Smooth muscle cell (in vitro differentiated cells): ENCODE results near the gene VWF. TPM values are rescaled to one million over a fixed set of nuclear protein-coding genes. Genes with fewer than 3 reads are reported as not detected.

Experiments
- DNase-seq: peaks from one replicate; lab custom pipeline; 2025; ENCODE audit not compliant: unreplicated experiment; lab: John Stamatoyannopoulos, UW
- H2AFZ ChIP-seq: fragments of 200-600 bp; sonication (generic); 2 replicates; pipeline ENCODE4 v1.6.0; 2016; ENCODE audit warnings: antibody characterized with exemption, low read depth, mild to moderate bottlenecking
- H3F3A ChIP-seq: fragments of 200-600 bp; sonication (generic); 2 replicates; pipeline ENCODE4 v1.6.0; 2017; ENCODE audit warnings: antibody characterized with exemption, low read depth
- H3K27ac ChIP-seq: fragments of 200-600 bp; sonication (generic); 2 replicates; pipeline ENCODE4 v1.5.1; 2016; ENCODE audit warnings: low read depth, mild to moderate bottlenecking
- H3K27me3 ChIP-seq: fragments of 200-600 bp; sonication (generic); 2 replicates; pipeline ENCODE4 v1.6.1; 2016; ENCODE audit warnings: low read depth, mild to moderate bottlenecking
- H3K36me3 ChIP-seq: fragments of 200-600 bp; sonication (generic); 2 replicates; pipeline ENCODE4 v1.5.1; 2016; ENCODE audit warnings: low read depth
- H3K4me1 ChIP-seq: fragments of 200-600 bp; sonication (generic); 2 replicates; pipeline ENCODE4 v1.5.1; 2016; ENCODE audit warnings: low read depth
- H3K4me2 ChIP-seq: fragments of 200-600 bp; sonication (generic); 2 replicates; pipeline ENCODE4 v1.6.0; 2016; ENCODE audit warnings: mild to moderate bottlenecking
- H3K4me3 ChIP-seq: fragments of 200-600 bp; sonication (generic); 2 replicates; pipeline ENCODE4 v1.5.1; 2016; ENCODE audit warnings: mild to moderate bottlenecking
- H3K79me2 ChIP-seq: fragments of 200-600 bp; sonication (generic); 2 replicates; pipeline ENCODE4 v1.6.0; 2016; ENCODE audit warnings: low read depth, mild to moderate bottlenecking
- H3K9ac ChIP-seq: fragments of 200-600 bp; sonication (generic); 2 replicates; pipeline ENCODE4 v1.6.0; 2016; ENCODE audit warnings: low read depth
- H3K9me3 ChIP-seq: fragments of 200-600 bp; sonication (generic); replicated peaks from 2 replicates; pipeline ENCODE4 v1.5.1; 2016; ENCODE audit warnings: low read depth
- H4K20me1 ChIP-seq: fragments of 200-600 bp; sonication (generic); 2 replicates; pipeline ENCODE4 v1.6.0; 2016; ENCODE audit warnings: low read depth
- WGBS: methylation state at CpG from one replicate; pipeline ENCODE4 v1.1.7; 2016; ENCODE audit warnings: low lambda C conversion rate; 5-methylcytosine and 5-hydroxymethylcytosine counted together
- polyA plus RNA-seq: library from polyadenylated mRNA; unstranded; fragments of >200 nt; fragmentation: Nextera tagmentation; extraction: Ambion mirVana; gene quantifications from 2 replicates; pipeline ENCODE4 v1.2.1, GENCODE V29; 2016
- total RNA-seq: library from RNA; depleted of rRNA; stranded (reverse); fragments of >200 nt; gene quantifications from 2 replicates; pipeline ENCODE4 v1.2.3, GENCODE V29; 2014
- TF ChIP-seq, protein P1 (sequence below): fragments of 200-600 bp; sonication (generic); IDR thresholded peaks from 2 replicates; pipeline ENCODE4 v1.5.1; 2017; ENCODE audit warnings: borderline replicate concordance, mild to moderate bottlenecking, antibody characterized with exemption; ENCODE audit not compliant: insufficient read depth, poor library complexity, severe bottlenecking

VWF gene
- total and polyA plus RNA-seq, 2 experiments from 2014 or later = 0.19 TPM; not detected in 1

- TF ChIP-seq, protein P1, sequence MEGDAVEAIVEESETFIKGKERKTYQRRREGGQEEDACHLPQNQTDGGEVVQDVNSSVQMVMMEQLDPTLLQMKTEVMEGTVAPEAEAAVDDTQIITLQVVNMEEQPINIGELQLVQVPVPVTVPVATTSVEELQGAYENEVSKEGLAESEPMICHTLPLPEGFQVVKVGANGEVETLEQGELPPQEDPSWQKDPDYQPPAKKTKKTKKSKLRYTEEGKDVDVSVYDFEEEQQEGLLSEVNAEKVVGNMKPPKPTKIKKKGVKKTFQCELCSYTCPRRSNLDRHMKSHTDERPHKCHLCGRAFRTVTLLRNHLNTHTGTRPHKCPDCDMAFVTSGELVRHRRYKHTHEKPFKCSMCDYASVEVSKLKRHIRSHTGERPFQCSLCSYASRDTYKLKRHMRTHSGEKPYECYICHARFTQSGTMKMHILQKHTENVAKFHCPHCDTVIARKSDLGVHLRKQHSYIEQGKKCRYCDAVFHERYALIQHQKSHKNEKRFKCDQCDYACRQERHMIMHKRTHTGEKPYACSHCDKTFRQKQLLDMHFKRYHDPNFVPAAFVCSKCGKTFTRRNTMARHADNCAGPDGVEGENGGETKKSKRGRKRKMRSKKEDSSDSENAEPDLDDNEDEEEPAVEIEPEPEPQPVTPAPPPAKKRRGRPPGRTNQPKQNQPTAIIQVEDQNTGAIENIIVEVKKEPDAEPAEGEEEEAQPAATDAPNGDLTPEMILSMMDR = peak; percentile 94
Measured at GRCh38 chr12:6062757-6063735, 61.4 kb downstream of the VWF start.

GRCh38 chr12:6062395-6062756 is 62.1 kb downstream of the VWF start:
- Histone ChIP-seq H3K4me2 (no peak overlapping the region), H3K9ac (no peak overlapping the region), H3K9me3 (no peaks in the 10 kb centered on the region), H3K36me3 (no peaks in the 10 kb centered on the region), H3K27me3 (no peaks in the 10 kb centered on the region), H3K79me2 (no peaks in the 10 kb centered on the region), H3K27ac (no peak overlapping the region), H3K4me1 (peaks cover 4% of the 10 kb centered on the region), H3F3A (peaks cover 9% of the 10 kb centered on the region), H3K4me3 (no peak overlapping the region), H4K20me1 (no peaks in the 10 kb centered on the region), H2AFZ (no peak overlapping the region)
- no peak for DNase-seq
- TF ChIP-seq, protein P1 = no peak
- WGBS = 72% methylated on average over 3 of the region's 3 CpGs

More at GRCh38 chr12:6062757-6063735, 61.4 kb downstream of the VWF start:
- Histone ChIP-seq H3K9ac (no peak overlapping the region), H3K4me1 (peaks cover 1% of the 10 kb centered on the region), H3K27me3 (no peaks in the 10 kb centered on the region), H3K4me3 (no peak overlapping the region), H3K9me3 (no peaks in the 10 kb centered on the region), H3K27ac (no peak overlapping the region), H2AFZ (no peak overlapping the region), H3K79me2 (no peaks in the 10 kb centered on the region), H3F3A (peaks cover 4% of the 10 kb centered on the region), H4K20me1 (no peaks in the 10 kb centered on the region), H3K36me3 (no peaks in the 10 kb centered on the region), H3K4me2 (no peak overlapping the region)
- 61% methylated on average over 20 of the region's 20 CpGs for WGBS
- DNase-seq = peak; percentile 13

DNA sequence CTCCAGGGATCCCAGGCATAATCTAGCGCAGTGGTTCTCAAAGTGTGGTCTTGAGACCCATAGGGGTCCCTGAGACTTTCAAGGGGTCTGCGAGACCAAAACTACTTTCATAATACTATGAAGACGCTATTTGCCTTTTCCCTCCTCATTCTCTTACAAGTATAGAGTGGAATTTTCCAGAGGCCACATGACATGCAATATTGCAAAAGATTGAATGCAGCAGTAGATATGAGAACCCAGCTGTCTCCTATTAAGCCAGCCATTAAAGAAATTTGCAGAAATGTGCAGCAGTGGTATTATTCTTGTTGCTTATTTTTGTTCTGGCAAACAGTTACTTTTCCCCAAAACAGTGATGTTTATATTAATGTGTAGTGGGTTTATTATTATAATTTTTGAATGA is 62.8 kb downstream of the VWF start:
- no peaks in the 10 kb centered on the region for H3K36me3 ChIP-seq
- H3K27ac ChIP-seq = no peak overlapping the region
- peaks cover 9% of the 10 kb centered on the region for H3F3A ChIP-seq
- H3K4me2 ChIP-seq = peak overlapping the region; percentile 20
- H2AFZ ChIP-seq = no peak overlapping the region
- TF ChIP-seq, protein P1 = no peak
- 70% methylated on average over 3 of the region's 3 CpGs for WGBS
- DNase-seq = no peak
- H3K9me3 ChIP-seq = no peaks in the 10 kb centered on the region
- no peaks in the 10 kb centered on the region for H3K79me2 ChIP-seq
- no peaks in the 10 kb centered on the region for H4K20me1 ChIP-seq
- H3K27me3 ChIP-seq = no peaks in the 10 kb centered on the region
- no peak overlapping the region for H3K9ac ChIP-seq
- H3K4me1 ChIP-seq = peaks cover 4% of the 10 kb centered on the region
- no peak overlapping the region for H3K4me3 ChIP-seq
